A172 (cell line): ENCODE measurements around the gene SLC27A5. TPM values are rescaled to one million over a fixed set of nuclear protein-coding genes. Genes with fewer than 3 reads are reported as not detected.

Experiments
- DNase-seq: peaks from one replicate; pipeline ENCODE4 v3.0.0-alpha.2; 2015; ENCODE audit warnings: low spot score
- total RNA-seq: library from RNA; depleted of rRNA; stranded (reverse); fragments of >200 nt; shearing (Covaris generic); gene quantifications from 2 replicates; pipeline ENCODE4 v1.2.3, GENCODE V29; 2014; rRNA removed

The SLC27A5 gene, protein sequence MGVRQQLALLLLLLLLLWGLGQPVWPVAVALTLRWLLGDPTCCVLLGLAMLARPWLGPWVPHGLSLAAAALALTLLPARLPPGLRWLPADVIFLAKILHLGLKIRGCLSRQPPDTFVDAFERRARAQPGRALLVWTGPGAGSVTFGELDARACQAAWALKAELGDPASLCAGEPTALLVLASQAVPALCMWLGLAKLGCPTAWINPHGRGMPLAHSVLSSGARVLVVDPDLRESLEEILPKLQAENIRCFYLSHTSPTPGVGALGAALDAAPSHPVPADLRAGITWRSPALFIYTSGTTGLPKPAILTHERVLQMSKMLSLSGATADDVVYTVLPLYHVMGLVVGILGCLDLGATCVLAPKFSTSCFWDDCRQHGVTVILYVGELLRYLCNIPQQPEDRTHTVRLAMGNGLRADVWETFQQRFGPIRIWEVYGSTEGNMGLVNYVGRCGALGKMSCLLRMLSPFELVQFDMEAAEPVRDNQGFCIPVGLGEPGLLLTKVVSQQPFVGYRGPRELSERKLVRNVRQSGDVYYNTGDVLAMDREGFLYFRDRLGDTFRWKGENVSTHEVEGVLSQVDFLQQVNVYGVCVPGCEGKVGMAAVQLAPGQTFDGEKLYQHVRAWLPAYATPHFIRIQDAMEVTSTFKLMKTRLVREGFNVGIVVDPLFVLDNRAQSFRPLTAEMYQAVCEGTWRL
- 2.8 and 6.6 TPM in 2 replicates for total RNA-seq

DNA sequence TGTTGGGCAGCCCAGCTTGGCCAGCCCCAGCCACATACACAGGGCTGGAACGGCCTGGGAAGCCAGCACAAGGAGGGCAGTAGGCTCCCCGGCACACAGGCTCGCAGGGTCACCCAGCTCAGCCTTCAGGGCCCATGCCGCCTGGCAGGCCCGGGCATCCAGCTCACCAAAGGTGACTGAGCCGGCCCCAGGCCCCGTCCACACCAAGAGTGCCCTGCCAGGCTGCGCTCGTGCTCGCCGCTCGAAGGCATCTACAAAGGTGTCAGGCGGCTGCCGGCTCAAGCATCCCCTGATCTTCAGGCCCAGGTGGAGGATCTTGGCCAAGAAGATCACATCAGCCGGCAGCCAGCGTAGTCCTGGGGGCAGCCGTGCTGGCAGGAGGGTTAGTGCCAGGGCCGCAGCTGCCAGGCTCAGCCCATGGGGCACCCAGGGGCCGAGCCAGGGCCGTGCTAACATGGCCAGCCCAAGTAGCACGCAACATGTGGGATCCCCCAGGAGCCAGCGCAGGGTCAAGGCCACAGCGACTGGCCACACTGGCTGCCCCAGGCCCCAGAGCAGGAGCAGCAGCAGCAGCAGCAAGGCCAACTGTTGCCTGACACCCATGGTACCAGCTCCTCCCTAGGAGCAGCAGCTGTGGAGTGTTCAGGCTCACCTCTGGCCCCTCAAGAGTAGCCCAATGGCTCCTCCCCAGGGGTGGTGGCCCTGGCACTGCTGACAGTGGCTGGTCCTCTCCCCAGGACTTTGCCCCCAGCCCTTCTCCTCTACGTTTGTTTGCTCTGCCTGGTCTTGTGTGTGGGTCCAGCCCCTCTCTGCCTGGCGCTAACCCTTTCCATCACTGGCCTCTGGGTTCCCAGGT lies at the start of gene SLC27A5:
Gene SLC27A5, minus strand, starts transcription at position 640 of the 856 bp plus-strand sequence. Its CDS starts 37 bp downstream, at position 603.
- no peak for DNase-seq

DNA sequence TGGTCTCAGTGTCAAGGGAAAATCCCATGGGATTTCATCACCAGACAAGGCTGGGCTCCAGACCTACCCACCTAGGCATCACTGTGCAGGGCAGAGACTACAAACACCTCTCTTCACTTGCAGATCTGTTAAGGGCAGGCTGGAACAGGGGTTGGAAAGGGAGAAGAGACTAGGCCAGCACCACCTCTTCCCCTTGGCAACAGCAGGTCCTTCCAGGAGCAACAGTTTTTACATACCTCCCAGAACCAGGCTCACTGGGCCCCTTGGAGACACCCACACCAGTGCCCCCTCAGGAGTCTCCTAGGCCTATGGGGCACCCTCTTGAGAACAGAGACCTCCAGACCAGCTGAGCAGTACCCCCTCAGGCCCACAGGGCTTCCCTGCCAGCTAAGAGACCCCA lies 49.1 kb upstream of the SLC27A5 start:
- DNase-seq = no peak

DNA sequence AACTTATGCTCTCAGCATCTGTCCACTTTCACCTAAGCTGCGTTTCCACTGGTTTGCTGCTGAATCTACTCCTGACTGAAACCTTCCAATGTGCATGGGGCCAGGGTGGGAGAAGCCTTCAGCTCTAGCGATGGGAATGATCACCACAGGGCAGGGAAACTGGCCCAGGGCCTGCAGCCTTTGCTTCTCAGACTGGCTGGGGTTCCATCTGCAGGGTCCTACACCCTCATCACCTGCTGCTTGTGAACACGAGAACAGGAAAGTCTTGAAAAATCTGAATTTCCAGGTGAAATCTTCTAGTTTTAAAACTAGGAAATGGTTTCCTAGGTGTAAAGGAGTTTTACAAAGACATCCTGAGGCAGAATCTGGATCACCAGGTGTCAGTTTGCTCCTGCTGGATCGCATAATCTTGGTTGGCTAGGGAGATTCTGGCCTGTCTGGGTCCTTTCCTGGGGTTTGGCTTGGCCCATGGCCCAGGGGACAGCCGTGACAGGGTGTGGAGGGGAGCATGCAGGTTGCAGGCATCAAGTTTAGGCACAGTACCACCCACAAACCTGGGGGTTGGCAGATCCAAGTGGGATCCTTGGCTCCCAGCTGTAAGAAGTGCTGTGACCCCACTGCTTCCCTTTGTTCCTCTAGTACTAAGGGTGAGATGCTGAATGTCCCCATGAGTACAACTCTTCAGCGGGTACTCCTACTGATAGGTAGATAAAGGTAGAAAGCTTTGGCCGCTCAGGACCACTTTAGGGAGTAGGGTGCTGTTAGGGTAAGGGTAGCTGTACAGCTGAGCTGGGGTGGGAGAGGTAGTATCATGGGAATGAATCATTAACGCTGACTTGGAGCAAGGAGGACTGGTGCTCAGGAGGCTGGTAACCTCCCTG lies 48.5 kb upstream of the SLC27A5 start:
- no peak for DNase-seq

DNA sequence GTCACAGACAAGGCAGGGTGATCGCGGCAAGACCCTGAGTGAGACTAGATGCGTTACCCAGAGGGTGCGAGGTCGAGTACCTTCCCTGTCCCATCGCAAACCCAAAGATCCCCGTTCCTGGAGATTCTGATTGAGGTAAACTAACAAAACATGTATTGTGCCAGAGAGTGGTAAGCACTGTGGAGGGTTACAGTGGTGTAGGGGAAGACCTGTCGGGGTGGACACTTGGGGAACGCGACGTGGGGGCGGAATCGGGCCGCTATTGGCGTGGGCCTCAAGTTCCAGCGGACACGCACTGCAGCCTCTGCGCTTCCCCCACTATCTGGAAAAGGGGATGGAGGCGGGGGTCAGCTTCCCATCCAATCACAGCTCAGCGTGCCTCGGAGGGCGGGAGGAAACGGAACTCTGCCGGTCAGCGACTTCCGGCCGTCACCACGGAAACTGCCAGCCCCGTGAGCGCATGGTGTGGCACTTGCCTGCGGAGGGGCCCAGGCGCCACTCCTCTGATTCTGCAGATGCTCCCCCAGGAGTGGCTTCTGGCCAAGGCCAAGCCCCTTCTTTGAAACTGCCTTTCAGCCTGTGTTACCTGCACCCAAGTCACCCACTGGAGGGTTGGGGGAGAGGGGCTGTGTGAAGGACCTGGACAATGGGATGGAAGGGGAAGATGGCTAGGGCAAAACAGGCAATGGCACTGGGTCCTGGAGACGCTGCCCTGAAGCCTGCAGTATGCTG lies 47.6 kb upstream of the SLC27A5 start:
- DNase-seq = peak; percentile 96

DNA sequence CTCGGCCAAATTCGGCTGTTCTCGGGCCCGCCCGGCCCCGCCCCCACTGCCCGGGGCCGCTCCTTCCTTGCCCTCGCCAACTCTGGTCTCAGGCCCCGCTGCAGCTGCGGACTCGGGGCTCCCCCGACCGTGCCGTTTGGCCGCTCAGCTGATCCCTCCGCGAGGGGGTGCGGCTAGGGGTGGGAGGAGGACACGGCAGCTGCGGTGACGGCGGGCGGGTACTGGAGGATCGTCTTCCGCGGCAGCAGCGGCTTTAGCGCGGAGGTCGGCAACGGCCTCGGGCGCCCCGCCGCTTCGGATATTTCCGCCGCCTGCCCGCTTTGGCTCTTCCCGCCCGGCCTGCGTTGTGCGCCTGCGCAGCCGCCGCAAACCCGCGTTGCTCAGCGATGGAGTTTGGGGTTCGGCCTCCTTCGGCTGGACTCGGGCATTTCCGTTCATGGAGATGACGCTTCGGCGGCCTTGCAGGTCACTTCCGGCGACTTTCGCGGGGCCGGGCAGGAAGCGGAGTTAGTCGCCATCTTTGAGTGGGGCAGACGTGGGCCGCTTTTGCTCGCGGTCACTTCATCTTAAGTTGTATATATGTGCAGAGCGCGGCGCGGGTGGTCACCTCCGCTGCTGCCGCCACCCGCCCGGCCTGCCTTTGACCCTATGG lies 47.0 kb upstream of the SLC27A5 start:
- peak; percentile 99 for DNase-seq

DNA sequence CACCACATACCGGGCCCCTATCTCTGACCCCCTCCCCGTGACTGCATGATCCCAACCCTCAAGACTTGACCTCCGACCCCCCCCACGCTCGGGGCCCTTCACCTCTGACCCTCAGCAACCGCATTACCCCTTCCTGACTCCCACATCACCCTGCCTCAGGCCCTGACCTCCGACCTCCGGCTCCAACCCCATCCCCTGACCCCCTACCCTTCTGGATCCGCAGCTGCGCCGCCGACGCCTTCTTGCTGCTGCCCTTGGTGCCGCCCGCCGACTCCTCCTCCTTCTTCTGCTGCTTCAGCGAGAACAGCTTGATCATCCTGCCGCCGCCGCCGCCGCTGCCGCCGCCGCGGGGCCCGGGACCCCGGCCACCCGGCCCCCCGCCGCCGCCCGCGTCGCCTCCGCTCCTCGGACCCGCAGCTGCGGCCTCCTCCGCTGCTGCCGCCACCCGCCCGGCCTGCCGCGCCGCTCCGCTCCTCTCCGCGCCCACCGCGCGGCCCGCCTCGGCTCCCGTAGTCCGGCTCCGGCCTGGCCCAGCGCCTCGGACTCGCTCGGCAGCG lies 46.4 kb upstream of the SLC27A5 start, which contains the start of gene UBE2M:
Gene UBE2M, minus strand, starts transcription at position 546 of the 557 bp plus-strand sequence. Its CDS starts 230 bp downstream, at position 316.
- DNase-seq = peak; percentile 36

DNA sequence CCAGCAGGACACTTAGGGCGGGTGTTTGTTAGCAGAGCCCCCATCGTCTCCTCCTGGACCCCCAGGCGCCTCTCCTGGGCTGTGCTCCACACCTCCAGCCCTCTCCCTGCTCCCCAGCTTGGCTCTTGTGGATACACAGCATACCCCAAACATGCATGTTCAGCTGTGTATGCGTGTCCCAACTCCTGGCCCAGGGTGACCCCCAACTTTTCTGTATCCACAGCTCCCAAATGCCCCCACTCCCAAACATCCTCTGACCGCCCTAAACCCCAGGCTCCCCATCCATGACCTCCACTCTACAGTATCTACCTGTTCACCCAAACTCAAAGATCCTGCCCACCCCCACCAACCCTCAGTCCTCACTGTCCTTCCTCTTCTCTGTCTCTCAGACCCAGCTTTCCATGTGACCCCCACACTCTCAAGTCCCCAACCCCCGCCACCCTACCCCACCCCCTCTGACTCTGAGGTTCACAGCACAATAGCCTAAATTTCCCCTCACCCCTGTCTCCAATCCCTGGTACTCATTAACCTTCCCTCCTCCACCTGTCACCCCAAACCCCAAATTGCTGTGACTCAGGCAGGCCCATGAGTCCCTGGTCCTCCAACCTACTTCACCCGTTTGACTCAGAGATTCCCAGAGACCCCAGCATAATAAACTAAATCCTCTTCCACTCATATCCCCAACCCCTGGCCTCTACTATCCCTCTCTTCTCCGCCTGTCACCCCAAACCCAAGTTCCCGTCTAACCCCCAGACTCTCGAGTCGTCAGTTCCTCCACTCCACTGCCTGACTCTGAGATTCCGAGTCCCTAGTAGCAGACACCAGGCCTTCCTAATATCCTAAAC lies 45.7 kb upstream of the SLC27A5 start:
- DNase-seq = no peak

DNA sequence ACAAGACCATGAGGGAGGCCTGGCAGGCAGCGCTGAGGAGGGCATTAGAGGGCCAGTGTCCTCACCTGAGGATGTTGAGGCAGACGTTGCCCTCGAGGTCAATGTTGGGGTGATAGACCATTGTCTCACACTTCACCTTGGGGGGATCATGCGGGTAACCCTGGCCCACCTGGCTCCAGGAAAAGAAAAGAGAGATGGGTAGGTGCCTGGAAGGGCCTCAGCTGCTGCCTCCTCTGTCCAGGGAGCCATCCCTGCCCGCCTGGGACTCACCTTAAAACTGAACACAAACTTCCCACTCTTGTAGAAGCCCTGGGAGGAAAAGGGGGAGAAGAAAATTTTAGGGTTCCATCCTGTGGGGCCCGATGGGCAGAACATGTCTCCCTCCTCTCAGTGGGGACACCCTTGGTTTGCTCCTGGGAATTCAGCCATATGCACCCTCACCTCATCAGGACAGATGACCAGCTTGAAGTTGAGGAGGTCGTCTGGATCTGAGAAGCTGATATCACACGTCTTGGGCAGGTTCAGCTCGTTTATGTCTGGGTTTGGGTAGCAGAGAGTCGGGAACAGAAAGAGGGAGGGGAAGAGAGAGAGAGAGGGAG lies 44.9 kb upstream of the SLC27A5 start:
- no peak for DNase-seq

DNA sequence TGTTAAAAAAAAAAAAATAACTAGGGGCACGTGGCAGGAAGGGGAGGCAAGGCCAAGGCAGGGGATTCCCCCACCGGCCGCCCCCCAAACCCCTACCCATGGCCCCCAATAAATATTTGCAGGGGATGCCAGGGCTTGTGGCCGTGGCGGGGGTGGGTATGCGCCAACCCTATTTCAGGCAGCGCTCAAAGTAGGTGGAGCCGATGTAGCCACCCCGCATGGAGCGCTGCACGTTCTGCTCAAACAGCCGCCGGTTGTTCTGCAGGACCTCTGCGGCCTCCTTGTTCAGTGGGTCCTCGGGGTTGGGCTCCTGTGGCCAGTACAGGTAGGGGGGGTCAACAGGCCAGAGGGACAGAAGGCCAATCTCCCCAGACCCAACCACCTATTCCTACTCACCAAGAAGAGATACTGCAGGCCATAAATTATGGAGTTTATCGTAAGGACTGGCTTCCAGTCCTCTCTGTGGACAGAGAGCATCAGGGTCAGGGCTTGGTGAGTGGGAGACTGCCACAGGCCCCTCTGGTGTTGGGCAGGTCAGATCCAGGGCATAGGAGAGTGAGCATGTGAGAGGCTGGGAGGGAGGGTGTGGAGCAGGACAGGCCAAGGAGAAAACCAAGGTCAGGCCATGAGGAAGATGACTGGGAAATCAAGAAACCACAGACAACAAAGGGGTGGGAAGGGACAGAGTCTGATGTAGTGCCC lies 44.3 kb upstream of the SLC27A5 start:
- no peak for DNase-seq

DNA sequence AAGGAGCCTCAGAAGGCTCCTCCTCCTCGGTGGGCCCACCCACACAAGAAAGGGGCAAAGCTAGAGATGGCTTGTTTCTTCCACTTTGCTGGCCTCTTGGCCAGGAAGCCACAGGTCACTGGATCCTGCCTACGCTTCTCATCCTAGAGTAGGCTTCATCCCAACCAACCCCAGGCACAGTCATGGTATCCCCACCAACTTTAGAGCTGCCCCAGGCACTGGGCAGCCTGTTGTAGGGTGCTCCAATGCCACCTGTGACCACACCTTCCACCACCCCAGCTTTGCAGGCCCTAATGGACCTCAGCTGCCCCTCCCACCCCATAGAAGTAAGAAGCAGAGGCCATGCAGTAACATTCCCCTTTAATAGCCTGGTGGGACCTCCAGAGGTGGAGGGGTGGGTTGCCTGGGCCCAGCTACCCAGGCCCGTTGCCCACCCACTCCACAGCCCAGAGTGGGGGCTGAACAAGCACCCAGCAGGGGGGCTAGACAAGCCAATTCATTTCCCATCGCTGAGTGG lies 43.6 kb upstream of the SLC27A5 start:
- DNase-seq = no peak

DNA sequence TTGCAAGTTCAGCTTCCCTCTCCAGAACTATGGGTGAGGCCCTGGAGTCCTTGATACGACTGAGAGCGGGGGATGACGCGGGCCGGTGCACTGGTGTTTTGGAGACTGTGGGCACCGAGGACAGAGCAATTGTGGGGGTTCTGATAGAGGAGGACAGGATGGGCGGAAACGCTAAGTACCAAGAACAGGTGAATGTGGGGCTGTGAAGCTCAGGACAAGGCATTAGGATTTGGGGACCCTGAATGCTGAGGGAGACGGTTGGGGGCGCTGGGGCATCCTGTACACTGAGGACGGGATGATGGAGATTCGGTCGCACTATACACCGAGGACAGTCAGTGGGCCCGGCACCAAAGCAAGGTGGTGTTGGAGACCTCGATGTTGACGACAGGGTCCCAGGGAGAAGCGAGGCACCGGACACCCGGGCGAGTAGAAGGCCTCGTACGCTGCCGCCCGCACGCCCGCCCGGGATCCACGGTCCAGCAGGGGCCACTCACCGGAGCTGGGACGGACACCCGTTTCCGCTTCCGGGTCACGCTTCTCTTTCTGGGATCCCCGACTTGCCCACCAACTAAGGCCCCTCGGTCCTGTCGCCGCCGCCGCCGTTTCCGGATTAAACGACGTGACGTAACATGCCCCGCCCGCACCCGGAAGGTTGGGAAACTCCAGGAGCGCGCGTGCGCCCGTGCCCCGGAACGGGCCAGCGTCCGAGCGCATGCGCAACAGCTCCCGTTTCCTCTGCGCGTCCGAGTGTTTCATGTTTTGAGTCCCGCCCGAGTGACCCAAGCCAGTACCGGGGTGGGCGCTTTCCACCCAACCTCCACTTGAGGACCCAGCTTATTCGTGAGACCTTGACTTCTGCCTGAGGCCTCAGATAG lies 42.9 kb upstream of the SLC27A5 start, which contains the start of gene CHMP2A:
Gene CHMP2A, minus strand, starts transcription at position 612 of the 875 bp plus-strand sequence. CDS start 893 bp downstream, outside the sequence.
- peak; percentile 66 for DNase-seq

DNA sequence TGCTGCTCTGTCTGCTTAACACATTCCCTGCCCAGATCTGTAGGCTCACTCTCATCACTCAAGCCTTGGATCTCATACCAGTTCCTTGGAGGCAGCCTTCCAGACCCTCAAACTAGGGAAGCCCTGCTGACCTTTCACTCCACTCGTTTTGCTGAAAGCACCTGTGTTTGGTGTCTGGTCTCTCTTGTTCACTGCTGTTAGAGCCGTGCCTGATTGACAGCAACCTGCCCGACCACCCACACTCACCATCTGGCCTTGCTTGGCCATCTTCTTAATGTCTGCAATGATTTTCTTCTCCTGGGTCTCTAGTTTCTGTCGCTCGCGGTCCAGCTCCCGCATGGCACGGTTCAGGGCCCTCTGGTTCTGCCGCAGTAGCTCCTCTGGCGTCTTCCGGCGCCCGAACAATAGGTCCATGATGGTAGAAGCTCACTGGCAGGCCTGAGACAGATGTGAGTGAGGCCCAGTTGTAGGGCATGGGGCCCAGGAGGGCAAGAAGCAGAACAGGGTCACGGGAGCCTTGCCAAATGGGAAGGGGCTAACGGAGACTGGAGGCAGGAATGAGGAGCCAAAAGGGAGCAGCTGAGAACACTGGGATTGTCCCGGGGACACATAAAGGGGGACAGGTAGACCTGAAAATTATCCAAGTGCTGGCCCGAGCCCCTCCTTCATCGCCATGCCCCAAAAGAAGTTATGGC lies 42.2 kb upstream of the SLC27A5 start:
- no peak for DNase-seq

DNA sequence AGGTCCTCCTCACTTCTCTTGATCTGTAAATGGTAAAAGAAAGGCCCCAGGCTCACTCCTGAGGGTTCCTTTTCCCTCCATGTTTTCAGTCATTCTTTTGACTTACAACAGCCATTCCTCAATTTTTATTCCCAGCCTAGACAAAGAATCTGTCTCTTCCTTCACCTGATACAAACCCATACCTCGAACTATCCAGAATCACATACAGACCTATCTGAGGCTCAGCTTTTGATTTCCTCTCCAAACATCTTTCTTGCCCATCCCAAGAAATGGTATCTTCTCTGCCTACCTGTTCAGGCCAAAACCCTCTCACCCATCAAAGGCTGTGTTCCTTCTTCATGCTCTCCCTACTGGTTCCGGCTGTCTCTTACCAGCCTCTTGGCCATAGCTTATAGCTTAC lies 40.9 kb upstream of the SLC27A5 start:
- no peak for DNase-seq

DNA sequence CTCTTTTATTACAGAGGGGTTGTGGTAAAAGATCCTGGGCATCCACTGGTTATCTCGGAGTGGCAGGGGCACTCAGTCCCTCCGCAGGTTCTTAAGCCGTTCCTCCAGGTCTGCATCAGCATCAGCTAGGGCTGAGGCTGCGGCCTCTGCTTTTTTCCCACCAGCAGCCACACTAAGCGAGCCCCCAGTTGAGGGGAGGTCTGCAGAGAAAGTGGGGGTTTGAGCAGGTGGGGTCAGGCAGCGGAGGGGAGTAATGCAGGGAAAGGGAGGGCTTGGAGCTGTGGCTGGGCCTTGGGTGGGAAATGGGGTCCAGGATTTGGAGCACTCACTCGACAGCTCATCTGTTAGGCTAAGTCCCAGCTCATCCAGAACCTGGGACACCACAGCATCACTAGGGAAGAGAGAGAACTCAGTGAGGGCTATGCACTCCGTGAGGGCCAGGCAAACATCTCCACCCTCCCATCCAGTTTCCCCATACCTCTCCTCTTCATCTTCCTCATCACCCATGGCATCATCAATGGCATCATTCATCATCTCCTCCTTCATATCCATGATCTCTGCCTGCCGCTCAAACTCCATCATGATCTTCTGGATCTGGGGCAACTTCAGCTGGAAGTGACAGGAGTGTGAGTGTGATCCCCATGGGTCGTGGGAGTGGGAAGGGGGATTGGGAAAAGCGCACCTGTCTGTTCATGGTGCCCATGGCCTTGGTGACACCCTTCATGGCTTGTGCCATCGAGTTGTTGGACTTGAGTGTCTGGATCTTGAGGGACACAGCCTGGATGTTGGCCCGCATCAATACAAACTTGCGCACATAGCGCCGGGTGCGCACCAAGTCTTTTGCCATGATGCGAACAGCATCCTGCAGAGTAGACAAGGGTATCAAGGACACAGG lies 40.0 kb upstream of the SLC27A5 start:
- no peak for DNase-seq
